MM.1S (cell line): ENCODE data around the gene PSD.

ENCODE experiments used
- CTCF ChIP-seq: fragments of 300-600 bp; sonication (generic); IDR thresholded peaks from 2 replicates; pipeline ENCODE4 v1.5.1; 2016; ENCODE audit warnings: antibody characterized with exemption, low read length, mixed read lengths
- EZH2phosphoT487 ChIP-seq: fragments of 300-600 bp; sonication (generic); IDR thresholded peaks from 2 replicates; pipeline ENCODE4 v1.6.1; 2018; ENCODE audit warnings: antibody characterized with exemption, low read length

- TF ChIP-seq CTCF: no peak
- TF ChIP-seq EZH2phosphoT487: no peak
These were observed 35.7 kb downstream of the PSD start for GRCh38 chr10:102382871-102383270.
